ENCODE measurements around the gene FIBCD1.

The FIBCD1 gene

DNA sequence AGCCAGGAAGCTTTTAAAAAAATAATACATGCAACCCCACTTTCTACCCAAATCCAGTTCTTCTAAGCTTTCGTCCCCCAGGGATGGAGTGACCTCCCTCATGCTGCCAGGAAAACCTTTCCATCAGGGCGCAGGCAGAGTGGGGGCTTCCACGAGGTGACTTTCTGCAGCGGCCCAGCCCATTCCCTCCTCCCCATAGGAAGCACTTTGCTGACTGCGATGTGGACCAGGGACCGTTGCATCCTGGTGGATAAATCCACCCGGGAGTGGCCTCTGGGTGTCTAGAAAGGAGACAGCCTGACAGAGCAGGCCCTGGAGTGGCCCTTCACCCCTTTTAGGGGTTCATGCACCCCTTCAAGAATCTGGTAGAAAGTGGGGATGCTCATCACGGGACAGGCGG lies 44.0 kb downstream of the FIBCD1 start:
- TF ChIP-seq, protein P1, sequence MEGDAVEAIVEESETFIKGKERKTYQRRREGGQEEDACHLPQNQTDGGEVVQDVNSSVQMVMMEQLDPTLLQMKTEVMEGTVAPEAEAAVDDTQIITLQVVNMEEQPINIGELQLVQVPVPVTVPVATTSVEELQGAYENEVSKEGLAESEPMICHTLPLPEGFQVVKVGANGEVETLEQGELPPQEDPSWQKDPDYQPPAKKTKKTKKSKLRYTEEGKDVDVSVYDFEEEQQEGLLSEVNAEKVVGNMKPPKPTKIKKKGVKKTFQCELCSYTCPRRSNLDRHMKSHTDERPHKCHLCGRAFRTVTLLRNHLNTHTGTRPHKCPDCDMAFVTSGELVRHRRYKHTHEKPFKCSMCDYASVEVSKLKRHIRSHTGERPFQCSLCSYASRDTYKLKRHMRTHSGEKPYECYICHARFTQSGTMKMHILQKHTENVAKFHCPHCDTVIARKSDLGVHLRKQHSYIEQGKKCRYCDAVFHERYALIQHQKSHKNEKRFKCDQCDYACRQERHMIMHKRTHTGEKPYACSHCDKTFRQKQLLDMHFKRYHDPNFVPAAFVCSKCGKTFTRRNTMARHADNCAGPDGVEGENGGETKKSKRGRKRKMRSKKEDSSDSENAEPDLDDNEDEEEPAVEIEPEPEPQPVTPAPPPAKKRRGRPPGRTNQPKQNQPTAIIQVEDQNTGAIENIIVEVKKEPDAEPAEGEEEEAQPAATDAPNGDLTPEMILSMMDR (conservative IDR thresholded peaks at IDR 0.05; ENCODE audit: low read depth, low read length), result no peak
- no peak overlapping the region for H3K4me3 ChIP-seq (ENCODE audit: low read depth, low read length)
- DNase-seq (ENCODE audit: low read depth), result no peak

DNA sequence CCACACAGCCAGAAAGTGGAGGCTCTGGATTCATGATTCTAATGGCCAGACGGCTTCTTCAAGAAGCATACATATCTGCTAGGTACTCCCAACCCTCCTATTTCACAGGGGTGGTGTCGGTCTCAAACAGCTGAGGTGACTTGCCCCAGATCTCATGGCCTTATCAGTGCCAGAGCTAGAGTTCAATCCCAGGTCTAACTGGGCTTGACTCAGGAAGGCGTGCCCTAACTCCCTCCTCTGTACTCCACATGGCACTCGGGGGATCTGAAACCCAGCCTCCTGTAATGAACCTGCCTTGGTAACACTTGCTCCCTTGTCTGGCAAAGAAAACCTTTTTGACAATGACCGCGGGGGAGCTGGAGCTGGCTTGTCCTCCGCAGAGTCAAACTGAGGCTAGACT lies 44.5 kb downstream of the FIBCD1 start:
- H3K4me3 ChIP-seq (ENCODE audit: low read depth, low read length), result no peak overlapping the region
- TF ChIP-seq, protein P1 (conservative IDR thresholded peaks at IDR 0.05; ENCODE audit: low read depth, low read length), result no peak
- DNase-seq (ENCODE audit: low read depth), result no peak

DNA sequence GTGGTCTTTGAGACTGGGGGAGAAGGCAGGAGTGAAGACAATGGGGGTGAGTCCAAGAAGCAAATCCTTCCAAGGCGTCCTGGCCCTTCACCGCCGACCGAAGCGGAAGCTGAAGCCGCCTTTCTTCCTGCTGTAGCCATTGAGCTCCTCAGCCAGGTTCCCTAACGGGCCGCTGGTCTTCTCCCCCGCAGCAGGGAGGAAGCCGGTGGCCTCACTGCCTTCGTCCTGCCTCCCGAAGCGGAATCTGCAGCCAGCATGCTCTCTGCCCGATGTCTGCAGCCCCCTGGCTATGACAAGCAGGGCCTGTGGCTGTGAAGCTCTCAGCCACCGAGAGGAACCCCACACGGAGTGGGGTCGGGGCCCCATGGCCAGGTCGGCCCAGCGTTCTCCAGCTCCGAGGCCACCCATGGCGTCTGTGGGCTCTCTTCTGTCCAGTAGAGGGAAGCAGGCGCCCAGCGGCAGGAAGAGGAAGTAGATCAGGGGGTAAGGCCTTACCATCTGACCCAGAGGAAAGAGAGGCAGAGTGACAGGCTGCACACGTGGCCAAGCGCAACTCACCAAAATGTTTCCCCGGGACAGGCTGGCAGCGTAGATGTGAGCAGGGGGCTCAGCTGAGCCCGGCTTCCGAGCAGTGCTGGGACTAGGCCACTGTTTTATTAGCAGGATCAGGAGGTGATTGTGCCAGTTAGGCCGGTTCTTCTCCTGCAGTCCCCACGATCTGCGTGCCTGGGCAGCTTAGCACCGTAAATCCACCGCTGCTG lies 45.5 kb downstream of the FIBCD1 start:
- DNase-seq (ENCODE audit: low read depth), result peak; percentile 71
- TF ChIP-seq, protein P1 (conservative IDR thresholded peaks at IDR 0.05; ENCODE audit: low read depth, low read length), result peak; percentile 76
- no peak overlapping the region for H3K4me3 ChIP-seq (ENCODE audit: low read depth, low read length)

DNA sequence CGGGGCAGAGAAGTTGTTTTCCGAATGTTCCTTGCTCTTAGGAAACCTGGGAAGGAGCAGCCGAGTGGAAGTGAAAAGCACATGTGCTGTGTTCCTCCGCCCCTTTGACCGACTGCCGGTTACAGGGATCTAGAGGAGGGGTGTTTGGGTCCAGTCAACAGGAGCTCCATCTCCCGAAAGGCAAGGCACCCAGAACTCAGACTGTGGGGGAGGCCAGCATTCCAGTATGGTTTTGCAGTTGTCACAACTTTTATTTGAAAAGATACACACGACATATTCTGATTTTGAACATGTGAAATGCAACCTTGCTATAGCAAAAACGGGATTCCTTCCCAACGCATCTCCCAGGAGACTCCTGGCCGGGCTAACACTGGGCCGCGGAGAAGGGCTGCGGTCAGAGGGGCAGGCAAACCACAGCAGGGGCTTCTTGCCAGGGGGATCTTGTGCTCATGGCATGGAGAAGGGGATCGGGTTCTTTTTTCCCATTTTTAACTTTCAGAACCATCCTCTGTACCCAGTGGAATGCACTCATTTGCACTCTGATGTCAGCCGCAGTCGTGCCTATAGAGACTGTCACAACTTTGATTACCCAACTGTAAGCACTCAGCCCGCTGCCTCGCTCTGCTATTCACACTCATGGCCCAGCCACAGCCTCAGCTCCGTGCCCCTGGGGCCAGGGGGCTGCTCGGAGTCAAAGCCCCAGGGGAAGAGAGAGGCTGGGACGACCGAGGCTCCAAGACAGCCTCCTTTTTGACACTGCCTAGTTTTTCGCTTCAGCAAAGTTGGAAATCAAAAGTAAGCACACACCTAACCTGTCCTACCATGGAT lies 46.4 kb downstream of the FIBCD1 start:
- H3K4me3 ChIP-seq (ENCODE audit: low read depth, low read length), result no peak overlapping the region
- no peak for DNase-seq (ENCODE audit: low read depth)
- TF ChIP-seq, protein P1 (conservative IDR thresholded peaks at IDR 0.05; ENCODE audit: low read depth, low read length), result no peak

DNA sequence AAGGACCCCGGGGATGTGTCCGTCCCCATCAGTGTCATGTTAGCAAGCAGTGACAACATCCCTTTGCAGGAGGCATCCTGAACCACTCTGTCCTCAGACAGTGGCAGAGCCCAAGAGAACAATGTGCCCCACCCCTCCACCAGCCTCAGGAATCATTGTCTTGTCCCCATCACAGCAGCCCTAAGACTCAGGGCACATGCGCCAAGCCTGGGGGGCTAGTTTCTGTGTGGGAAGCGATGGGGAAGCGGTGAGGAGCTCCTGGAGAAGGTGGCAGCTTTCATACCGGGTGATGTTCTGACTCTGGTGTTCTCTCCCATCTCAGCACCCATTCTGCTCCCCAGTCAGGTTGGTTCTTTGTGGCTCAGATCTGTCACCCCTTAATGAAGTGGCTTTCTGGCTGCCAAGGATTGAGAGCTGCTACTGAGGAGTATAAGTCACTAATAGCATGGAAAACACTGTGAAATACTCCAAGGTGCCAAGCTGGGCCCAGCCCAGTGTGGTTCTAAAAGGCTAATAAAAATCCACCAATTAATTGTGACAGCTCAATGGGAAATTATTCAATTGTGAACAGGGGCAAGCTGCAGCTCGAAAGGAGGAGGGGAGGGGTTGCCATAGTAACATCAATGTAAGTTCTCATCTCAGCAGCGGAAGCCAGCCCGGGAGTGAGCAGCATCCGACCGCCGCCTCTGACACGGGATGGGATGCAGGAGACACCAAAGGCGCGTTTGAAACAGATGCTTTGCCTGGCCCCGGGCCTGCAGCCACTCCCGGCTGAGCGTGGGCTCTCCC lies 47.2 kb downstream of the FIBCD1 start:
- no peak for DNase-seq (ENCODE audit: low read depth)
- TF ChIP-seq, protein P1 (conservative IDR thresholded peaks at IDR 0.05; ENCODE audit: low read depth, low read length), result no peak
- no peak overlapping the region for H3K4me3 ChIP-seq (ENCODE audit: low read depth, low read length)

DNA sequence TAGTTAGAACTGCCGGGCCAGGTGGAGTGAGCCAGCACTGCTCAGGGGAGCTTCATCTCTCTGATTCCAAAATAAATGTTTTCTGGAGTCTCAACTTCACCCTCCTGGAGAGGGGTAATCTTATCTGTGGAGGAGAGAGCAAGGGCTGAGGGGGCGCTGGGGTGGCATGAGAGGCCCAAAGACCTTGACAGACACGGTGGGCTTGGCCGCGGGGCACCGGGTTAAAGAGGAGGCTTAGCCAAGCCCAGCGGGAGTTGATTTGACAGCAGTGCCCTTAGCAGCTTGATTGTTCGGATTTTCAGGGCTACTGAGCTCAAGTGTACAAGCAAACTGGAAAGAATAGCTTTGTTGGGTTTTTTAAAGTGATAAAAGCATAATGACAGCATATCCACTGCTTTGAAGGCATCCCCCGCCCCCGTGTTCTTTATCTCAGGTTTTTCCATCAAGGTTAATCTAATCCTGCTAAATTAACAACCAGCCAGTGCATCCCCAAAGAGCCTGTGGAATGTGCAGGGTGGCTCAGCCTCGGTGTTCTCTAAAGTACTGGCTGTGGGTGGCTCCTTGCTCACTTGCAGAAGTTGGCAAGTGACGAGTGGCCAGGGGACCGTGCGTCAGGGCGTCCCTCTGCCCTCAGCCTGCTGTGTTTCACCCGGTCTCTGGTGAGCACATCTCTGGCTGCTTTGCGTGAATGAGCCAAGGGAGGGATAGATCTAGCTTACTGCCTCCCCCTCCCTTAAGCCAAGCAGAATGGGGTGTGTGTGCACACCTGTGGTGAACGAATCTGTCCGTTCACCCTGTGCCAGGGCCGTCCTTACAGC lies 48.0 kb downstream of the FIBCD1 start:
- no peak overlapping the region for H3K4me3 ChIP-seq (ENCODE audit: low read depth, low read length)
- DNase-seq (ENCODE audit: low read depth), result no peak
- TF ChIP-seq, protein P1 (conservative IDR thresholded peaks at IDR 0.05; ENCODE audit: low read depth, low read length), result no peak

All from choroid plexus epithelial cell (primary cell).